IMR-90 (cell line): ENCODE data around the gene CGN. TPM values are rescaled to one million over a fixed set of nuclear protein-coding genes. Genes with fewer than 3 reads are reported as not detected.

ENCODE experiments used
- ATAC-seq: fragments of 200-7000 bp; cut with Tn5 transposase; 2 replicates; pipeline ENCODE4 v1.9.1; 2020; ENCODE audit warnings: low read depth, mild to moderate bottlenecking, moderate library complexity
- BruUV-seq: library from RNA; stranded (reverse); fragments of 400-500 nt; replicated peaks from 2 replicates; lab custom pipeline; 2021; lab: Mats Ljungman, UMichigan
- CTCF ChIA-PET: fragments of 300-600 bp; formaldehyde crosslinking; extraction: SDS; loops from one replicate; lab custom pipeline; 2021; ENCODE audit warnings: antibody characterized with exemption; lab: Yijun Ruan, JAX
- POLR2A ChIA-PET: fragments of 300-600 bp; sonication (Branson Sonifier 250); formaldehyde crosslinking; loops from one replicate; lab custom pipeline; 2022; ENCODE audit warnings: antibody characterized with exemption; ENCODE audit not compliant: unreplicated experiment; lab: Charles Lee
- DNase-seq: peaks from one replicate; pipeline ENCODE4 v3.0.0; 2013
- H2AFZ ChIP-seq: replicated peaks from 2 replicates; pipeline ENCODE3; 2013; ENCODE audit warnings: low read length, mild to moderate bottlenecking; ENCODE audit not compliant: poor library complexity
- H2AK5ac ChIP-seq: 2 replicates; pipeline ENCODE4 v1.6.1; 2013; ENCODE audit warnings: low read depth, low read length, inconsistent platforms
- H2AK9ac ChIP-seq: replicated peaks from 2 replicates; pipeline ENCODE3; 2013; ENCODE audit warnings: mild to moderate bottlenecking, low read depth, low read length, moderate library complexity; ENCODE audit not compliant: poor library complexity
- H2BK120ac ChIP-seq: 2 replicates; pipeline ENCODE4 v1.6.1; 2013; ENCODE audit warnings: low read depth, low read length, inconsistent platforms
- H2BK15ac ChIP-seq: 3 replicates; pipeline ENCODE4 v1.6.1; 2013; ENCODE audit warnings: low read depth, low read length, inconsistent platforms
- H2BK20ac ChIP-seq: 2 replicates; pipeline ENCODE4 v1.6.1; 2013; ENCODE audit warnings: low read depth, mild to moderate bottlenecking, inconsistent platforms, low read length, moderate library complexity
- H2BK5ac ChIP-seq: 2 replicates; pipeline ENCODE4 v1.6.1; 2013; ENCODE audit warnings: mild to moderate bottlenecking, low read depth, low read length, inconsistent platforms; ENCODE audit not compliant: poor library complexity, severe bottlenecking
- H3K14ac ChIP-seq: replicated peaks from 2 replicates; pipeline ENCODE4 v1.6.1; 2013; ENCODE audit warnings: low read depth, low read length, inconsistent platforms
- H3K18ac ChIP-seq: 2 replicates; pipeline ENCODE4 v1.6.1; 2013; ENCODE audit warnings: low read depth, low read length, control low read depth
- H3K23ac ChIP-seq: 2 replicates; pipeline ENCODE4 v1.6.1; 2013; ENCODE audit warnings: low read depth, low read length, inconsistent platforms
- H3K27ac ChIP-seq: 2 replicates; pipeline ENCODE4 v1.5.1; 2013; ENCODE audit warnings: mild to moderate bottlenecking, control low read depth, low read length; ENCODE audit not compliant: insufficient read depth
- H3K27me3 ChIP-seq: 2 replicates; pipeline ENCODE4 v1.6.1; 2013; ENCODE audit warnings: low read length; ENCODE audit not compliant: control insufficient read depth, insufficient read depth
- H3K36me3 ChIP-seq: 2 replicates; pipeline ENCODE4 v1.6.1; 2013; ENCODE audit warnings: low read length, mixed read lengths; ENCODE audit not compliant: control insufficient read depth, insufficient read depth
- H3K4ac ChIP-seq: 2 replicates; pipeline ENCODE4 v1.6.1; 2013; ENCODE audit warnings: low read depth, low read length, inconsistent platforms
- H3K4me1 ChIP-seq: 2 replicates; pipeline ENCODE4 v1.6.1; 2013; ENCODE audit warnings: low read length, mixed read lengths; ENCODE audit not compliant: control insufficient read depth, insufficient read depth
- H3K4me2 ChIP-seq: 2 replicates; pipeline ENCODE4 v1.6.1; 2013; ENCODE audit warnings: low read depth, mild to moderate bottlenecking, control low read depth, low read length, moderate library complexity
- H3K4me3 ChIP-seq: 2 replicates; pipeline ENCODE4 v1.5.1; 2013; ENCODE audit warnings: low read depth, mild to moderate bottlenecking, control low read depth, low read length, moderate library complexity; ENCODE audit not compliant: insufficient read depth
- H3K56ac ChIP-seq: 2 replicates; pipeline ENCODE4 v1.6.1; 2013; ENCODE audit warnings: low read length, inconsistent platforms; ENCODE audit not compliant: insufficient read depth; ENCODE audit errors: extremely low read depth
- H3K79me1 ChIP-seq, 2 experiments: 2 replicates each; pipeline ENCODE4 v1.6.1; 2013; ENCODE audit warnings: low read length in 2 of 2, inconsistent platforms in 1 of 2, low read depth in 1 of 2
- H3K9ac ChIP-seq: 2 replicates; pipeline ENCODE4 v1.6.1; 2013; ENCODE audit warnings: low read depth, low read length, control low read depth
- H3K9me1 ChIP-seq: 2 replicates; pipeline ENCODE4 v1.6.1; 2013; ENCODE audit warnings: low read length, inconsistent platforms; ENCODE audit not compliant: insufficient read depth
- H3K9me3 ChIP-seq: 2 replicates; pipeline ENCODE4 v1.6.1; 2013; ENCODE audit warnings: low read length; ENCODE audit not compliant: control insufficient read depth, insufficient read depth
- H4K20me1 ChIP-seq: 2 replicates; pipeline ENCODE4 v1.6.1; 2013; ENCODE audit warnings: low read length, inconsistent platforms; ENCODE audit not compliant: insufficient read depth
- H4K5ac ChIP-seq: 2 replicates; pipeline ENCODE4 v1.6.1; 2013; ENCODE audit warnings: mild to moderate bottlenecking, low read depth, low read length, control low read depth
- H4K8ac ChIP-seq, 2 experiments: 2 replicates each; pipeline ENCODE4 v1.6.1; 2013; ENCODE audit warnings: low read depth in 2 of 2, low read length in 2 of 2, control low read depth in 1 of 2, inconsistent platforms in 1 of 2
- H4K91ac ChIP-seq: 2 replicates; pipeline ENCODE4 v1.6.1; 2013; ENCODE audit warnings: low read depth, low read length, inconsistent platforms; ENCODE audit not compliant: insufficient read depth
- BHLHE40 ChIP-seq: fragments of 150-350 bp; IDR thresholded peaks from 2 replicates; pipeline ENCODE4 v1.6.1; 2016; ENCODE audit warnings: mild to moderate bottlenecking, low read depth, low read length
- CEBPB ChIP-seq: IDR thresholded peaks from 2 replicates; pipeline ENCODE4 v1.6.1; 2012; ENCODE audit warnings: low read depth, low read length, improper control_type of control experiment
- CHD1 ChIP-seq: IDR thresholded peaks from 2 replicates; pipeline ENCODE4 v1.6.1; 2012; ENCODE audit warnings: low read depth, low read length, improper control_type of control experiment
- MAZ ChIP-seq: IDR thresholded peaks from 2 replicates; pipeline ENCODE4 v1.6.1; 2012; ENCODE audit warnings: low read depth, mild to moderate bottlenecking, low read length, improper control_type of control experiment, moderate library complexity, borderline replicate concordance
- NFE2L2 ChIP-seq: fragments of 150-350 bp; IDR thresholded peaks from 2 replicates; pipeline ENCODE4 v1.6.1; 2016; ENCODE audit warnings: low read depth, mild to moderate bottlenecking, low read length
- POLR2A ChIP-seq: IDR thresholded peaks from 2 replicates; pipeline ENCODE4 v1.6.1; 2012; ENCODE audit warnings: mild to moderate bottlenecking, low read depth, low read length
- RAD21 ChIP-seq: IDR thresholded peaks from 2 replicates; pipeline ENCODE4 v1.6.1; 2012; ENCODE audit warnings: low read length, improper control_type of control experiment
- RCOR1 ChIP-seq: IDR thresholded peaks from 2 replicates; pipeline ENCODE4 v1.6.1; 2012; ENCODE audit warnings: mild to moderate bottlenecking, low read length, improper control_type of control experiment; ENCODE audit not compliant: insufficient replicate concordance
- SMC3 ChIP-seq: fragments of 150-350 bp; IDR thresholded peaks from 2 replicates; pipeline ENCODE4 v1.6.1; 2016; ENCODE audit warnings: low read depth, mild to moderate bottlenecking, antibody characterized with exemption, low read length, moderate library complexity
- WGBS, 2 experiments: methylation state at CpG; one replicate each; pipeline versions ENCODE4 v1.1.5 to v1.1.7; 2013; ENCODE audit warnings: missing lambda C conversion rate in 2 of 2; ENCODE audit not compliant: insufficient read length in 1 of 2; ENCODE audit errors: extremely low coverage in 2 of 2; 5-methylcytosine and 5-hydroxymethylcytosine counted together
- dilution Hi-C: fragments of 300-500 bp; cut with HindIII; formaldehyde crosslinking; loops from one replicate; pipeline ENCODE4 v1.14.3; 2018; ENCODE audit warnings: low sequenced_read_pairs; ENCODE audit not compliant: unreplicated experiment
- in situ Hi-C: fragments of 300-500 bp; cut with MboI; formaldehyde crosslinking; loops from 3 replicates; pipeline ENCODE4 v1.14.3; 2019; ENCODE audit warnings: low sequenced_read_pairs, inconsistent platforms, mixed read lengths
- intact Hi-C: fragments of 100-400 bp; cut with micrococcal nuclease; formaldehyde crosslinking; loops from 2 replicates; pipeline ENCODE4 v1.10.0; 2022
- polyA plus RNA-seq, 3 experiments: library from polyadenylated mRNA; depleted of rRNA; stranded (reverse); fragments of >200 nt; gene quantifications; 2 replicates each; pipeline ENCODE4 v1.2.3, GENCODE V29; 2012; ENCODE audit warnings: low replicate concordance in 1 of 3
- total RNA-seq: library from RNA; depleted of rRNA; stranded (reverse); fragments of >200 nt; gene quantifications from 2 replicates; pipeline ENCODE4 v1.2.3, GENCODE V29; 2012
- TF ChIP-seq, protein P1 (sequence below): fragments of 150-350 bp; IDR thresholded peaks from 2 replicates; pipeline ENCODE4 v1.6.1; 2017; ENCODE audit warnings: mild to moderate bottlenecking, antibody characterized with exemption, low read length, low read depth
- TF ChIP-seq, protein P2 (sequence below): fragments of 150-350 bp; IDR thresholded peaks from 2 replicates; pipeline ENCODE4 v1.6.1; 2016; ENCODE audit warnings: low read depth, mild to moderate bottlenecking, low read length, moderate library complexity, borderline replicate concordance
- TF ChIP-seq, protein P3 (sequence below): conservative IDR thresholded peaks from 2 replicates; pipeline ENCODE4 v1.5.1; 2012; ENCODE audit warnings: mild to moderate bottlenecking, low read depth, low read length, improper control_type of control experiment

The CGN gene
- total and polyA plus RNA-seq, 2 of the 4 experiments (the other 2 are of a cell fraction) = 0.34 to 0.36 TPM

DNA sequence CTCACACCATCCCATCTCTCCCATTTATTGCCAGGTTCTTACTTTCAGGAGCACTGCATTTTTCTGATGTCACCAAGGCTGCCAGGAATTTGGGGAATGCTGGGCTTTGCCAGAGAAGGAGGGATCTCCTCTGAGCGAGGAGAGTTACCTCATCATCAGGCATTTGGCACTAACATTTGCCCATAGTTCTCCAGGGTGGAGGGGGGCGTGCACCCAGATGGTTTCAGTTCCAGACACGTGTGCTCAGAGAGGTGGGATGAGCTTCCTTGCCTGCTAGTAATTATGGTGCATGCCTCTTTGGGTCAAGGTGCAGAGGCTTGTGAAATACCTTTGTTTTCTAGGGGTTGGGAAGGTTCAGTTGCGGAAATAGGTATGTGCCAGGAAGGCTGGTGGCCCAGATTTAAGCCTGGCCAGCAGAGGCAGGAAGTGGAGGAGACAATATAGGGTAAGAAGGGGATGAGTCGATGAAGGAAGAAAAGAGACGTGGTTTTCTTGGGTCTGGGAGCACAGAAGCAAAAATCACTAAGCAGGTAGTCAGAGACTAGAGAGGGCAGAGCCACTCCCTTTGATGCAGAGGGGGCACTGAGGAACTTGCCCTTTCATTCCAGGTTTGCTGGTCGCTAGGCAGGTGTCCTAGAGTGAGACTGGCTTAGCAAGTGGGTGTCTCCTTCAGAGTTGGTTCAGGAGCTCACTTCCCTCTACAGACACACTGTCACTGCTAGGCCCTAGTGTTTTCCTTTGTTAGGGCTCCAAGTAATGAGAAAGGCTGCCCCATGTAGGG lies 36.1 kb downstream of the CGN start (continued):
- TF ChIP-seq, protein P1, sequence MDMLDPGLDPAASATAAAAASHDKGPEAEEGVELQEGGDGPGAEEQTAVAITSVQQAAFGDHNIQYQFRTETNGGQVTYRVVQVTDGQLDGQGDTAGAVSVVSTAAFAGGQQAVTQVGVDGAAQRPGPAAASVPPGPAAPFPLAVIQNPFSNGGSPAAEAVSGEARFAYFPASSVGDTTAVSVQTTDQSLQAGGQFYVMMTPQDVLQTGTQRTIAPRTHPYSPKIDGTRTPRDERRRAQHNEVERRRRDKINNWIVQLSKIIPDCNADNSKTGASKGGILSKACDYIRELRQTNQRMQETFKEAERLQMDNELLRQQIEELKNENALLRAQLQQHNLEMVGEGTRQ = peak; percentile 41; the same call in 1 of the 2 replicates

DNA sequence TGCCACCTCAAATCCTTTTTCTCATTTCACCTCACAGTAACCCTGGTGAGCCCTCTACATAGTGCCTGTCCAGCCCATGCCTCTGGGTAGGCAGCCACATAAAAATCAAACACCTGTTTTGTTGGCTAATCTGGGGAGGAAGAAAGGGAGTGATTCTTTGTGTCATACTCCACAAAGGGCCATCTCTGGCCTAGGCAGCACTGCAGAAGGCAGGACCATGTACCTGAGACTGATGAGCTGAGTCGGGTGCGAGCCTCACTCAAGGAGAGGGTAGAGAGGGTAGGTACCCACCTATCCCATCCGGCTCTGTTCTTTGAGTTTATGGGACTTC lies 36.7 kb downstream of the CGN start:
- peak overlapping the region; percentile 83 for H2BK20ac ChIP-seq
- peak overlapping the region; percentile 40 for H4K5ac ChIP-seq
- in situ Hi-C loops = loop anchor here (10.0 kb wide), 1 partner anchor 447 kb away; the partner anchor contains the start of gene S100A10
- H3K14ac ChIP-seq = peak overlapping the region; percentile 93
- peak overlapping the region; percentile 96; the same call in 1 of the 2 replicates for H3K23ac ChIP-seq
- H3K4me3 ChIP-seq = no peak overlapping the region
- H3K4ac ChIP-seq = peak overlapping the region; percentile 95
- H2BK15ac ChIP-seq = peak overlapping the region; percentile 91
- peaks cover 25% of the 10 kb centered on the region for H3K4me1 ChIP-seq
- H4K20me1 ChIP-seq = peaks cover 22% of the 10 kb centered on the region
- peak overlapping the region; percentile 87 for H4K91ac ChIP-seq
- BruUV-seq = no TSS peak
- peak overlapping the region; percentile 48 for H2BK5ac ChIP-seq
- no peak overlapping the region for H2AFZ ChIP-seq
- peaks cover 24 to 68% of the 10 kb centered on the region in 2 experiments for H3K79me1 ChIP-seq
- ATAC-seq (no peak), DNase-seq (no peak)
- peak overlapping the region; percentile 20 for H3K18ac ChIP-seq
- H3K4me2 ChIP-seq = no peak overlapping the region
- peaks cover 32% of the 10 kb centered on the region for H3K9me1 ChIP-seq
- H3K9me3 ChIP-seq = no peaks in the 10 kb centered on the region
- ChIA-PET POLR2A (interaction anchor here (0.6 kb wide), 1 partner anchor 27 kb away, joined by 5 read pairs; no protein-coding TSS in a partner anchor), CTCF (no interaction called here)
- H2AK9ac ChIP-seq = peak overlapping the region; percentile 88
- H3K27ac ChIP-seq = peak overlapping the region; percentile 71
- H2AK5ac ChIP-seq = peak overlapping the region; percentile 99
- dilution Hi-C loops = no loop called here
- intact Hi-C loops = loop anchor here (10.0 kb wide), 2 partner anchors 223 to 287 kb away; partner anchors contain the start of genes C2CD4D, PI4KB and RORC
- no peak overlapping the region for H3K56ac ChIP-seq
- no CpG with 5 or more reads among the region's 3 CpGs for WGBS, 2 experiments
- peak overlapping the region; percentile 92 for H2BK120ac ChIP-seq
- peak overlapping the region; percentile 34 to 65 for H4K8ac ChIP-seq
- H3K9ac ChIP-seq = 0 out of 2 replicates have a peak overlapping the region, but pooled peaks have one; percentile 2
- no peaks in the 10 kb centered on the region for H3K27me3 ChIP-seq
- H3K36me3 ChIP-seq = no peaks in the 10 kb centered on the region; the same call in 1 of the 2 replicates
- TF ChIP-seq POLR2A = no peak
- no peak for TF ChIP-seq RAD21
- no peak for TF ChIP-seq SMC3
- TF ChIP-seq, protein P2, sequence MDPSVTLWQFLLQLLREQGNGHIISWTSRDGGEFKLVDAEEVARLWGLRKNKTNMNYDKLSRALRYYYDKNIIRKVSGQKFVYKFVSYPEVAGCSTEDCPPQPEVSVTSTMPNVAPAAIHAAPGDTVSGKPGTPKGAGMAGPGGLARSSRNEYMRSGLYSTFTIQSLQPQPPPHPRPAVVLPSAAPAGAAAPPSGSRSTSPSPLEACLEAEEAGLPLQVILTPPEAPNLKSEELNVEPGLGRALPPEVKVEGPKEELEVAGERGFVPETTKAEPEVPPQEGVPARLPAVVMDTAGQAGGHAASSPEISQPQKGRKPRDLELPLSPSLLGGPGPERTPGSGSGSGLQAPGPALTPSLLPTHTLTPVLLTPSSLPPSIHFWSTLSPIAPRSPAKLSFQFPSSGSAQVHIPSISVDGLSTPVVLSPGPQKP = no peak
- no peak for TF ChIP-seq CHD1
- no peak for TF ChIP-seq NFE2L2
- no peak for TF ChIP-seq RCOR1
- TF ChIP-seq, protein P3, sequence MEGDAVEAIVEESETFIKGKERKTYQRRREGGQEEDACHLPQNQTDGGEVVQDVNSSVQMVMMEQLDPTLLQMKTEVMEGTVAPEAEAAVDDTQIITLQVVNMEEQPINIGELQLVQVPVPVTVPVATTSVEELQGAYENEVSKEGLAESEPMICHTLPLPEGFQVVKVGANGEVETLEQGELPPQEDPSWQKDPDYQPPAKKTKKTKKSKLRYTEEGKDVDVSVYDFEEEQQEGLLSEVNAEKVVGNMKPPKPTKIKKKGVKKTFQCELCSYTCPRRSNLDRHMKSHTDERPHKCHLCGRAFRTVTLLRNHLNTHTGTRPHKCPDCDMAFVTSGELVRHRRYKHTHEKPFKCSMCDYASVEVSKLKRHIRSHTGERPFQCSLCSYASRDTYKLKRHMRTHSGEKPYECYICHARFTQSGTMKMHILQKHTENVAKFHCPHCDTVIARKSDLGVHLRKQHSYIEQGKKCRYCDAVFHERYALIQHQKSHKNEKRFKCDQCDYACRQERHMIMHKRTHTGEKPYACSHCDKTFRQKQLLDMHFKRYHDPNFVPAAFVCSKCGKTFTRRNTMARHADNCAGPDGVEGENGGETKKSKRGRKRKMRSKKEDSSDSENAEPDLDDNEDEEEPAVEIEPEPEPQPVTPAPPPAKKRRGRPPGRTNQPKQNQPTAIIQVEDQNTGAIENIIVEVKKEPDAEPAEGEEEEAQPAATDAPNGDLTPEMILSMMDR = no peak
- no peak for TF ChIP-seq BHLHE40
- TF ChIP-seq MAZ = no peak
- TF ChIP-seq CEBPB = no peak
